ENCODE data around the gene P2RX6. TPM values are rescaled to one million over a fixed set of nuclear protein-coding genes. Genes with fewer than 3 reads are reported as not detected.
A peak's percentile ranks its signal among the peaks of the same experiment; 100 is the strongest.

The P2RX6 gene
- total and polyA plus RNA-seq, 9 of the 15 experiments (the other 6 are each of a cell fraction or from before 2014, with no cell fraction given), result 0.01 to 3.9 (median 1.5) TPM; not detected in 1

DNA sequence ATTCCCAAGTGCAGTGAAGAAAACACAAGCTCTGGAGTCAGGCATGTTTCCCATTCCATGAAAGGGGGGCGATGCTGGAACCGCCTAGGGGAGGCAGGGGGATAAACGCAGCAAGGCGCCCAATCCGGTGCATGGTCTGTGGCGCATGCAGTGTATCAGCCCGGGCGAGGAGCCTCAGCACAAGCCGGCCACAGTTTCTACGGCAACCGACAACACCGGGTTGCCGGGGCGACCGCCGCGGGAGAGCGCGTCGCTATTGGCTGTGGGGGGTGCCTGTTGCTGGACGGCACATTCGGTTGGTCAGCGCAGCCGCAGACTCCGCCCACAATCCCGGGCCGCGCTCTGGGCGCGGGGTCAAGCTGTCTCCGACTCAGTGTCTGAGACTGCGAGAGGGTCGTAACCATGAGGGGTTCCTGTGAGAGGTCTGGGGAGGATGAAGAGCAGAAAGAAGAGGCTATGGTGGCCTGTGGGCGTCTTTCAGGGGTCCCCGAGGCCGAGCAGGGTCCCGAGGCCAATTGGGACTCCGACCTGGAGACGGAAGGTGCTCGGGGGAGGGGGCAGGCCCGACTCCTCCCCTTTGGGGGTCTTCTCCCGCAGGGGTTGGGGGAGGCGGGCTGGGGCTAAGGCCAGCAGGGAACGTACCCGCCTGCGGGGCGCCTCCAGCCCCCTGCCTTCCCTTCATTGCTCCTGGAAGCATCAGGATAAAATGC is 30.8 kb downstream of the P2RX6 start, which contains the start of gene LRRC74B:
Gene LRRC74B, plus strand, starts transcription at position 362 of the 710 bp plus-strand sequence. Its CDS starts 41 bp downstream, at position 403.
- H3K9ac ChIP-seq (ENCODE audit: insufficient read depth in 1 of 2, low read depth in 2 of 2, low read length in 2 of 2), result peak within 1 kb of the TSS in 1 of 2 experiments; percentile 24; a peak in 2 of 4 replicates
- no peak within 1 kb of the TSS for H3K27ac ChIP-seq (ENCODE audit: extremely low read depth, low read depth, low read length)
- peak within 1 kb of the TSS; percentile 53 for H3K4me2 ChIP-seq (ENCODE audit: insufficient read depth, low read length)
- WGBS (ENCODE audit: insufficient coverage, low coverage, missing lambda C conversion rate), result 7% methylated on average over 47 of the region's 47 CpGs
- POLR2A ChIA-PET, result interaction anchor here (0.6 to 12.9 kb wide), 10 partner anchors 7 to 1273 kb away, joined by 3 to 120 read pairs (median 4); partner anchors contain the start of genes P2RX6 and SLC7A4
- peaks cover 20% of the 10 kb centered on the region for H4K20me1 ChIP-seq (replicated peaks; ENCODE audit: control insufficient read depth, insufficient read depth, low read length)
- peak within 1 kb of the TSS; percentile 75 for H2AFZ ChIP-seq (ENCODE audit: low read depth, low read length)
- CTCF ChIA-PET (ENCODE audit: low intra/inter-chr PET ratio), result no interaction called here
- H3K27me3 ChIP-seq (ENCODE audit: control insufficient read depth in 2 of 2, insufficient read depth in 2 of 2, low read length in 2 of 2), result peaks cover 25 to 59% of the 10 kb centered on the region in 2 experiments; a peak in 4 of 5 replicates
- ATAC-seq (peak; percentile 99), DNase-seq (ENCODE audit: extremely low read depth in 1 of 4, low spot score in 3 of 4) (peak; percentile 99 to 100 (median 100)), FAIRE-seq (peak; percentile 89)
- in situ Hi-C loops (cut with MboI) (no loop called here), intact Hi-C loops (cut with micrococcal nuclease) (loop anchor here (2.0 to 5.0 kb wide), 3 partner anchors 15 to 83 kb away; no protein-coding TSS in a partner anchor)
- no peaks in the 10 kb centered on the region for H3K79me2 ChIP-seq (ENCODE audit: control insufficient read depth, insufficient read depth, low read length)
- peak within 1 kb of the TSS; percentile 5; the same call in 1 of the 2 replicates for H3K4me3 ChIP-seq
- H3K36me3 ChIP-seq (ENCODE audit: control insufficient read depth, insufficient read depth, low read length), result no peaks in the 10 kb centered on the region
- H3K9me3 ChIP-seq (replicated peaks; ENCODE audit: control insufficient read depth, insufficient read depth, low read depth, low read length), result no peaks in the 10 kb centered on the region
- H3K9me1 ChIP-seq (ENCODE audit: control insufficient read depth, insufficient read depth, low read length), result no peaks in the 10 kb centered on the region
- peaks cover 19 to 33% of the 10 kb centered on the region in 2 experiments for H3K4me1 ChIP-seq (replicated peaks in 1 of 2; ENCODE audit: control insufficient read depth in 2 of 2, insufficient read depth in 2 of 2, low read length in 2 of 2)
- no TSS peak for BruUV-seq (replicated peaks)
- TF ChIP-seq SAP30 (IDR thresholded peaks at IDR 0.05; ENCODE audit: borderline replicate concordance, insufficient read depth, low read depth, low read length, poor library complexity, severe bottlenecking), result peak; percentile 81
- TF ChIP-seq GABPA (tag; conservative IDR thresholded peaks at IDR 0.05; ENCODE audit: low read depth), result no peak
- no peak for TF ChIP-seq XRCC4 (IDR thresholded peaks at IDR 0.05; ENCODE audit: extremely low read depth, insufficient read depth, insufficient read length)
- TF ChIP-seq, protein P1, sequence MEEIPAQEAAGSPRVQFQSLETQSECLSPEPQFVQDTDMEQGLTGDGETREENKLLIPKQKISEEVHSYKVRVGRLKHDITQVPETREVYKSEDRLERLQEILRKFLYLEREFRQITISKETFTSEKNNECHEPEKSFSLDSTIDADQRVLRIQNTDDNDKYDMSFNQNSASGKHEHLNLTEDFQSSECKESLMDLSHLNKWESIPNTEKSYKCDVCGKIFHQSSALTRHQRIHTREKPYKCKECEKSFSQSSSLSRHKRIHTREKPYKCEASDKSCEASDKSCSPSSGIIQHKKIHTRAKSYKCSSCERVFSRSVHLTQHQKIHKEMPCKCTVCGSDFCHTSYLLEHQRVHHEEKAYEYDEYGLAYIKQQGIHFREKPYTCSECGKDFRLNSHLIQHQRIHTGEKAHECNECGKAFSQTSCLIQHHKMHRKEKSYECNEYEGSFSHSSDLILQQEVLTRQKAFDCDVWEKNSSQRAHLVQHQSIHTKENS (CRISPR knock-in tag; IDR thresholded peaks at IDR 0.05), result no peak
- TF ChIP-seq, protein P2, sequence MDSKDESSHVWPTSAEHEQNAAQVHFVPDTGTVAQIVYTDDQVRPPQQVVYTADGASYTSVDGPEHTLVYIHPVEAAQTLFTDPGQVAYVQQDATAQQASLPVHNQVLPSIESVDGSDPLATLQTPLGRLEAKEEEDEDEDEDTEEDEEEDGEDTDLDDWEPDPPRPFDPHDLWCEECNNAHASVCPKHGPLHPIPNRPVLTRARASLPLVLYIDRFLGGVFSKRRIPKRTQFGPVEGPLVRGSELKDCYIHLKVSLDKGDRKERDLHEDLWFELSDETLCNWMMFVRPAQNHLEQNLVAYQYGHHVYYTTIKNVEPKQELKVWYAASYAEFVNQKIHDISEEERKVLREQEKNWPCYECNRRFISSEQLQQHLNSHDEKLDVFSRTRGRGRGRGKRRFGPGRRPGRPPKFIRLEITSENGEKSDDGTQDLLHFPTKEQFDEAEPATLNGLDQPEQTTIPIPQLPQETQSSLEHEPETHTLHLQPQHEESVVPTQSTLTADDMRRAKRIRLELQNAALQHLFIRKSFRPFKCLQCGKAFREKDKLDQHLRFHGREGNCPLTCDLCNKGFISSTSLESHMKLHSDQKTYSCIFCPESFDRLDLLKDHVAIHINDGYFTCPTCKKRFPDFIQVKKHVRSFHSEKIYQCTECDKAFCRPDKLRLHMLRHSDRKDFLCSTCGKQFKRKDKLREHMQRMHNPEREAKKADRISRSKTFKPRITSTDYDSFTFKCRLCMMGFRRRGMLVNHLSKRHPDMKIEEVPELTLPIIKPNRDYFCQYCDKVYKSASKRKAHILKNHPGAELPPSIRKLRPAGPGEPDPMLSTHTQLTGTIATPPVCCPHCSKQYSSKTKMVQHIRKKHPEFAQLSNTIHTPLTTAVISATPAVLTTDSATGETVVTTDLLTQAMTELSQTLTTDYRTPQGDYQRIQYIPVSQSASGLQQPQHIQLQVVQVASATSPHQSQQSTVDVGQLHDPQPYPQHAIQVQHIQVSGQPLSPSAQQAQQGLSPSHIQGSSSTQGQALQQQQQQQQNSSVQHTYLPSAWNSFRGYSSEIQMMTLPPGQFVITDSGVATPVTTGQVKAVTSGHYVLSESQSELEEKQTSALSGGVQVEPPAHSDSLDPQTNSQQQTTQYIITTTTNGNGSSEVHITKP (IDR thresholded peaks at IDR 0.05; ENCODE audit: partially characterized antibody), result no peak
- TF ChIP-seq, protein P3, sequence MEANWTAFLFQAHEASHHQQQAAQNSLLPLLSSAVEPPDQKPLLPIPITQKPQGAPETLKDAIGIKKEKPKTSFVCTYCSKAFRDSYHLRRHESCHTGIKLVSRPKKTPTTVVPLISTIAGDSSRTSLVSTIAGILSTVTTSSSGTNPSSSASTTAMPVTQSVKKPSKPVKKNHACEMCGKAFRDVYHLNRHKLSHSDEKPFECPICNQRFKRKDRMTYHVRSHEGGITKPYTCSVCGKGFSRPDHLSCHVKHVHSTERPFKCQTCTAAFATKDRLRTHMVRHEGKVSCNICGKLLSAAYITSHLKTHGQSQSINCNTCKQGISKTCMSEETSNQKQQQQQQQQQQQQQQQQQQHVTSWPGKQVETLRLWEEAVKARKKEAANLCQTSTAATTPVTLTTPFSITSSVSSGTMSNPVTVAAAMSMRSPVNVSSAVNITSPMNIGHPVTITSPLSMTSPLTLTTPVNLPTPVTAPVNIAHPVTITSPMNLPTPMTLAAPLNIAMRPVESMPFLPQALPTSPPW (CRISPR knock-in tag; IDR thresholded peaks at IDR 0.05), result no peak
- no peak for TF ChIP-seq CBX1 (IDR thresholded peaks at IDR 0.05; ENCODE audit: low read depth)
- no peak for TF ChIP-seq SLC30A9 (CRISPR knock-in tag; IDR thresholded peaks at IDR 0.05)
- TF ChIP-seq XRCC3 (IDR thresholded peaks at IDR 0.05), result no peak
- TF ChIP-seq, protein P4, sequence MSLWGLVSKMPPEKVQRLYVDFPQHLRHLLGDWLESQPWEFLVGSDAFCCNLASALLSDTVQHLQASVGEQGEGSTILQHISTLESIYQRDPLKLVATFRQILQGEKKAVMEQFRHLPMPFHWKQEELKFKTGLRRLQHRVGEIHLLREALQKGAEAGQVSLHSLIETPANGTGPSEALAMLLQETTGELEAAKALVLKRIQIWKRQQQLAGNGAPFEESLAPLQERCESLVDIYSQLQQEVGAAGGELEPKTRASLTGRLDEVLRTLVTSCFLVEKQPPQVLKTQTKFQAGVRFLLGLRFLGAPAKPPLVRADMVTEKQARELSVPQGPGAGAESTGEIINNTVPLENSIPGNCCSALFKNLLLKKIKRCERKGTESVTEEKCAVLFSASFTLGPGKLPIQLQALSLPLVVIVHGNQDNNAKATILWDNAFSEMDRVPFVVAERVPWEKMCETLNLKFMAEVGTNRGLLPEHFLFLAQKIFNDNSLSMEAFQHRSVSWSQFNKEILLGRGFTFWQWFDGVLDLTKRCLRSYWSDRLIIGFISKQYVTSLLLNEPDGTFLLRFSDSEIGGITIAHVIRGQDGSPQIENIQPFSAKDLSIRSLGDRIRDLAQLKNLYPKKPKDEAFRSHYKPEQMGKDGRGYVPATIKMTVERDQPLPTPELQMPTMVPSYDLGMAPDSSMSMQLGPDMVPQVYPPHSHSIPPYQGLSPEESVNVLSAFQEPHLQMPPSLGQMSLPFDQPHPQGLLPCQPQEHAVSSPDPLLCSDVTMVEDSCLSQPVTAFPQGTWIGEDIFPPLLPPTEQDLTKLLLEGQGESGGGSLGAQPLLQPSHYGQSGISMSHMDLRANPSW (CRISPR knock-in tag; IDR thresholded peaks at IDR 0.05), result peak; percentile 98
- no peak for TF ChIP-seq SMAD3 (CRISPR knock-in tag; conservative IDR thresholded peaks at IDR 0.05)

Measured in K562 (cell line).